GM23338 (cell line): Measurements from ENCODE around the gene EIF5A. TPM values are rescaled to one million over a fixed set of nuclear protein-coding genes. Genes with fewer than 3 reads are reported as not detected.
A peak's percentile ranks its signal among the peaks of the same experiment; 100 is the strongest.

Source experiments
- ATAC-seq: fragments of 200-7000 bp; cut with Tn5 transposase; 3 replicates; pipeline ENCODE4 v1.9.1; 2020
- DNase-seq: peaks from one replicate; pipeline ENCODE4 v3.0.0-alpha.2; 2015; ENCODE audit warnings: low spot score
- H2AFZ ChIP-seq: fragments of 200-600 bp; sonication (generic); 2 replicates; pipeline ENCODE4 v1.8.0; 2016; ENCODE audit warnings: antibody characterized with exemption, mild to moderate bottlenecking, moderate library complexity
- H3F3A ChIP-seq: fragments of 200-600 bp; sonication (generic); replicated peaks from 2 replicates; pipeline ENCODE4 v1.8.0; 2017; ENCODE audit warnings: antibody characterized with exemption, mixed run types, low read depth
- H3K27ac ChIP-seq: fragments of 200-600 bp; sonication (generic); 2 replicates; pipeline ENCODE4 v1.6.1; 2016; ENCODE audit warnings: low read depth
- H3K27me3 ChIP-seq: fragments of 200-600 bp; sonication (generic); 2 replicates; pipeline ENCODE4 v1.8.0; 2016; ENCODE audit warnings: mild to moderate bottlenecking, mixed run types, moderate library complexity; ENCODE audit not compliant: insufficient read depth
- H3K36me3 ChIP-seq: fragments of 200-600 bp; sonication (generic); 2 replicates; pipeline ENCODE4 v1.8.0; 2016; ENCODE audit warnings: mild to moderate bottlenecking; ENCODE audit not compliant: insufficient read depth
- H3K4me1 ChIP-seq: fragments of 200-600 bp; sonication (generic); 2 replicates; pipeline ENCODE4 v1.8.0; 2016; ENCODE audit warnings: mild to moderate bottlenecking, moderate library complexity; ENCODE audit not compliant: insufficient read depth
- H3K4me2 ChIP-seq: fragments of 200-600 bp; sonication (generic); 2 replicates; pipeline ENCODE4 v1.7.1; 2017; ENCODE audit warnings: mixed run types
- H3K4me3 ChIP-seq: fragments of 200-600 bp; sonication (generic); 2 replicates; pipeline ENCODE4 v1.6.1; 2016; ENCODE audit warnings: mixed run types
- H3K79me2 ChIP-seq: fragments of 200-600 bp; sonication (generic); replicated peaks from 2 replicates; pipeline ENCODE4 v1.8.0; 2017; ENCODE audit warnings: mild to moderate bottlenecking; ENCODE audit not compliant: insufficient read depth
- H3K9me2 ChIP-seq: fragments of 200-600 bp; sonication (generic); 2 replicates; pipeline ENCODE4 v1.8.0; 2017; ENCODE audit not compliant: insufficient read depth
- H4K20me1 ChIP-seq: fragments of 200-600 bp; sonication (generic); replicated peaks from 2 replicates; pipeline ENCODE4 v1.8.0; 2017; ENCODE audit warnings: mild to moderate bottlenecking; ENCODE audit not compliant: insufficient read depth
- H3K27ac Mint-ChIP-seq: 2 replicates; pipeline ENCODE4 v1.8.0; 2020; ENCODE audit warnings: inconsistent platforms, mild to moderate bottlenecking, moderate library complexity, mixed read lengths
- H3K27me3 Mint-ChIP-seq: 3 replicates; pipeline ENCODE4 v1.8.0; 2022; ENCODE audit warnings: low read depth, mild to moderate bottlenecking, moderate library complexity, mixed read lengths, inconsistent platforms; ENCODE audit not compliant: insufficient read depth, poor library complexity
- H3K36me3 Mint-ChIP-seq: 3 replicates; pipeline ENCODE4 v1.8.0; 2021; ENCODE audit warnings: low read depth, mild to moderate bottlenecking, inconsistent platforms, moderate library complexity, mixed read lengths
- H3K4me1 Mint-ChIP-seq: 3 replicates; pipeline ENCODE4 v1.8.0; 2020; ENCODE audit warnings: mild to moderate bottlenecking, inconsistent platforms, mixed read lengths
- H3K4me3 Mint-ChIP-seq: 3 replicates; pipeline ENCODE4 v1.8.0; 2021; ENCODE audit warnings: moderate library complexity, mild to moderate bottlenecking, inconsistent platforms, mixed read lengths
- H3K9me3 Mint-ChIP-seq: 3 replicates; pipeline ENCODE4 v1.8.0; 2020; ENCODE audit warnings: moderate library complexity, mild to moderate bottlenecking, inconsistent platforms, mixed read lengths
- CREB1 ChIP-seq: fragments of 250-450 bp; sonication (Bioruptor Pico); IDR thresholded peaks from 2 replicates; pipeline ENCODE4 v1.5.0; 2020; ENCODE audit warnings: low read depth, mild to moderate bottlenecking, moderate library complexity
- EZH2 ChIP-seq: fragments of 200-600 bp; sonication (generic); IDR thresholded peaks from one replicate; pipeline ENCODE4 v1.8.0; 2017; ENCODE audit warnings: antibody characterized with exemption, mild to moderate bottlenecking, low read depth; ENCODE audit not compliant: unreplicated experiment
- EZH2phosphoT487 ChIP-seq: fragments of 200-600 bp; sonication (generic); IDR thresholded peaks from one replicate; pipeline ENCODE4 v1.8.1; 2018; ENCODE audit warnings: antibody characterized with exemption; ENCODE audit not compliant: unreplicated experiment
- JUNB ChIP-seq: IDR thresholded peaks from one replicate; pipeline ENCODE4 v1.6.1; 2016; ENCODE audit warnings: antibody characterized with exemption; ENCODE audit not compliant: unreplicated experiment
- NANOG ChIP-seq: IDR thresholded peaks from 2 replicates; pipeline ENCODE4 v1.6.1; 2016; ENCODE audit warnings: antibody characterized with exemption, borderline replicate concordance
- POLR2AphosphoS5 ChIP-seq: IDR thresholded peaks from 2 replicates; pipeline ENCODE4 v1.6.1; 2016; ENCODE audit warnings: antibody characterized with exemption, low read depth
- STAT1 ChIP-seq: IDR thresholded peaks from one replicate; pipeline ENCODE4 v1.6.1; 2016; ENCODE audit warnings: antibody characterized with exemption; ENCODE audit not compliant: unreplicated experiment
- ZNF114 ChIP-seq: fragments of 250-450 bp; sonication (Bioruptor Pico); IDR thresholded peaks from 2 replicates; pipeline ENCODE4 v1.5.0; 2020; ENCODE audit warnings: mild to moderate bottlenecking, moderate library complexity
- ZNF331 ChIP-seq: fragments of 250-450 bp; sonication (Bioruptor Pico); IDR thresholded peaks from 2 replicates; pipeline ENCODE4 v1.5.0; 2020; ENCODE audit warnings: low read depth, mild to moderate bottlenecking, moderate library complexity
- polyA plus RNA-seq: library from polyadenylated mRNA; unstranded; fragments of >200 nt; fragmentation: Nextera tagmentation; extraction: Ambion mirVana; gene quantifications from 2 replicates; pipeline ENCODE4 v1.2.1, GENCODE V29; 2016
- total RNA-seq: library from RNA; depleted of rRNA; stranded (reverse); fragments of >200 nt; shearing (Covaris generic); gene quantifications from 2 replicates; pipeline ENCODE4 v1.2.3, GENCODE V29; 2014
- TF ChIP-seq, protein P1 (sequence below): IDR thresholded peaks from one replicate; pipeline ENCODE4 v1.6.1; 2018; ENCODE audit warnings: antibody characterized with exemption; ENCODE audit not compliant: unreplicated experiment
- TF ChIP-seq, protein P2 (sequence below), 2 experiments: fragments of 200-600 bp in 1 of 2; sonication (generic) in 1 of 2; conservative IDR thresholded peaks; 2 replicates each; pipeline versions ENCODE4 v1.5.1 to v1.6.1; 2016 to 2017; ENCODE audit warnings: antibody characterized with exemption in 2 of 2, low read depth in 2 of 2, mild to moderate bottlenecking in 2 of 2, moderate library complexity in 1 of 2
- TF ChIP-seq, protein P3 (sequence below): IDR thresholded peaks from 2 replicates; pipeline ENCODE4 v1.6.1; 2016; ENCODE audit warnings: antibody characterized with exemption
- TF ChIP-seq, protein P4 (sequence below): fragments of 250-450 bp; sonication (Bioruptor Pico); IDR thresholded peaks from 2 replicates; pipeline ENCODE4 v1.5.0; 2020; ENCODE audit warnings: mild to moderate bottlenecking, moderate library complexity

The EIF5A gene
- total and polyA plus RNA-seq, 2 experiments from 2014 or later: 833 to 1,562 TPM

DNA sequence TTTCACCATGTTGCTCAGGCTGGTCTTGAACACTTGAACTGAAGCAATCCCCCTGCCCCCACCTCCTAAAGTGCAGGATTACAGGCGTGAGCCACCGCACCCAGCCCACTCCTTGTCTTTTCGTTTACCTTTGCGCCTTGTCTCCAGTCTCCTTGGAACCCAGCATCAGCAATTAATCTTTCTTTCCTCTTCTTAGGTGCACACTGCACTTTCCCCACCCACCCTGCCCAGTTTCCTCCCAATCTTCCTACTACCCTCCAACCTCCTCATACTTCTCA, 43.7 kb upstream of the EIF5A start:
- Histone ChIP-seq H3F3A (peaks cover 22% of the 10 kb centered on the region), H4K20me1 (peaks cover 15% of the 10 kb centered on the region; the same call in 1 of the 2 replicates), H3K4me1 (peaks cover 13% of the 10 kb centered on the region), H3K4me3 (peak overlapping the region; percentile 99), H3K79me2 (peaks cover 24% of the 10 kb centered on the region), H3K27me3 (no peaks in the 10 kb centered on the region), H3K9me2 (no peaks in the 10 kb centered on the region), H3K4me2 (peak overlapping the region; percentile 100), H2AFZ (peak overlapping the region; percentile 100), H3K27ac (peak overlapping the region; percentile 99), H3K36me3 (peaks cover 9% of the 10 kb centered on the region)
- H3K4me3 Mint-ChIP-seq: peak overlapping the region; percentile 91
- H3K4me1 Mint-ChIP-seq: peaks cover 35% of the 10 kb centered on the region
- peaks cover 27% of the 10 kb centered on the region for H3K27me3 Mint-ChIP-seq
- peaks cover 19% of the 10 kb centered on the region for H3K36me3 Mint-ChIP-seq
- DNase-seq (peak; percentile 33), ATAC-seq (no peak)
- TF ChIP-seq, protein P1, sequence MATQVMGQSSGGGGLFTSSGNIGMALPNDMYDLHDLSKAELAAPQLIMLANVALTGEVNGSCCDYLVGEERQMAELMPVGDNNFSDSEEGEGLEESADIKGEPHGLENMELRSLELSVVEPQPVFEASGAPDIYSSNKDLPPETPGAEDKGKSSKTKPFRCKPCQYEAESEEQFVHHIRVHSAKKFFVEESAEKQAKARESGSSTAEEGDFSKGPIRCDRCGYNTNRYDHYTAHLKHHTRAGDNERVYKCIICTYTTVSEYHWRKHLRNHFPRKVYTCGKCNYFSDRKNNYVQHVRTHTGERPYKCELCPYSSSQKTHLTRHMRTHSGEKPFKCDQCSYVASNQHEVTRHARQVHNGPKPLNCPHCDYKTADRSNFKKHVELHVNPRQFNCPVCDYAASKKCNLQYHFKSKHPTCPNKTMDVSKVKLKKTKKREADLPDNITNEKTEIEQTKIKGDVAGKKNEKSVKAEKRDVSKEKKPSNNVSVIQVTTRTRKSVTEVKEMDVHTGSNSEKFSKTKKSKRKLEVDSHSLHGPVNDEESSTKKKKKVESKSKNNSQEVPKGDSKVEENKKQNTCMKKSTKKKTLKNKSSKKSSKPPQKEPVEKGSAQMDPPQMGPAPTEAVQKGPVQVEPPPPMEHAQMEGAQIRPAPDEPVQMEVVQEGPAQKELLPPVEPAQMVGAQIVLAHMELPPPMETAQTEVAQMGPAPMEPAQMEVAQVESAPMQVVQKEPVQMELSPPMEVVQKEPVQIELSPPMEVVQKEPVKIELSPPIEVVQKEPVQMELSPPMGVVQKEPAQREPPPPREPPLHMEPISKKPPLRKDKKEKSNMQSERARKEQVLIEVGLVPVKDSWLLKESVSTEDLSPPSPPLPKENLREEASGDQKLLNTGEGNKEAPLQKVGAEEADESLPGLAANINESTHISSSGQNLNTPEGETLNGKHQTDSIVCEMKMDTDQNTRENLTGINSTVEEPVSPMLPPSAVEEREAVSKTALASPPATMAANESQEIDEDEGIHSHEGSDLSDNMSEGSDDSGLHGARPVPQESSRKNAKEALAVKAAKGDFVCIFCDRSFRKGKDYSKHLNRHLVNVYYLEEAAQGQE: no peak
- TF ChIP-seq STAT1 (no peak), NANOG (no peak), ZNF114 (CRISPR knock-in tag) (no peak), POLR2AphosphoS5 (no peak), EZH2 (no peak), JUNB (no peak), CREB1 (no peak), ZNF331 (CRISPR knock-in tag) (no peak), EZH2phosphoT487 (no peak)
- TF ChIP-seq, protein P2, sequence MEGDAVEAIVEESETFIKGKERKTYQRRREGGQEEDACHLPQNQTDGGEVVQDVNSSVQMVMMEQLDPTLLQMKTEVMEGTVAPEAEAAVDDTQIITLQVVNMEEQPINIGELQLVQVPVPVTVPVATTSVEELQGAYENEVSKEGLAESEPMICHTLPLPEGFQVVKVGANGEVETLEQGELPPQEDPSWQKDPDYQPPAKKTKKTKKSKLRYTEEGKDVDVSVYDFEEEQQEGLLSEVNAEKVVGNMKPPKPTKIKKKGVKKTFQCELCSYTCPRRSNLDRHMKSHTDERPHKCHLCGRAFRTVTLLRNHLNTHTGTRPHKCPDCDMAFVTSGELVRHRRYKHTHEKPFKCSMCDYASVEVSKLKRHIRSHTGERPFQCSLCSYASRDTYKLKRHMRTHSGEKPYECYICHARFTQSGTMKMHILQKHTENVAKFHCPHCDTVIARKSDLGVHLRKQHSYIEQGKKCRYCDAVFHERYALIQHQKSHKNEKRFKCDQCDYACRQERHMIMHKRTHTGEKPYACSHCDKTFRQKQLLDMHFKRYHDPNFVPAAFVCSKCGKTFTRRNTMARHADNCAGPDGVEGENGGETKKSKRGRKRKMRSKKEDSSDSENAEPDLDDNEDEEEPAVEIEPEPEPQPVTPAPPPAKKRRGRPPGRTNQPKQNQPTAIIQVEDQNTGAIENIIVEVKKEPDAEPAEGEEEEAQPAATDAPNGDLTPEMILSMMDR (conservative IDR thresholded peaks at IDR 0.05; ENCODE audit: low read depth in 2 of 2): no peak
- TF ChIP-seq, protein P3, sequence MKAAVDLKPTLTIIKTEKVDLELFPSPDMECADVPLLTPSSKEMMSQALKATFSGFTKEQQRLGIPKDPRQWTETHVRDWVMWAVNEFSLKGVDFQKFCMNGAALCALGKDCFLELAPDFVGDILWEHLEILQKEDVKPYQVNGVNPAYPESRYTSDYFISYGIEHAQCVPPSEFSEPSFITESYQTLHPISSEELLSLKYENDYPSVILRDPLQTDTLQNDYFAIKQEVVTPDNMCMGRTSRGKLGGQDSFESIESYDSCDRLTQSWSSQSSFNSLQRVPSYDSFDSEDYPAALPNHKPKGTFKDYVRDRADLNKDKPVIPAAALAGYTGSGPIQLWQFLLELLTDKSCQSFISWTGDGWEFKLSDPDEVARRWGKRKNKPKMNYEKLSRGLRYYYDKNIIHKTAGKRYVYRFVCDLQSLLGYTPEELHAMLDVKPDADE: no peak
- TF ChIP-seq, protein P4, sequence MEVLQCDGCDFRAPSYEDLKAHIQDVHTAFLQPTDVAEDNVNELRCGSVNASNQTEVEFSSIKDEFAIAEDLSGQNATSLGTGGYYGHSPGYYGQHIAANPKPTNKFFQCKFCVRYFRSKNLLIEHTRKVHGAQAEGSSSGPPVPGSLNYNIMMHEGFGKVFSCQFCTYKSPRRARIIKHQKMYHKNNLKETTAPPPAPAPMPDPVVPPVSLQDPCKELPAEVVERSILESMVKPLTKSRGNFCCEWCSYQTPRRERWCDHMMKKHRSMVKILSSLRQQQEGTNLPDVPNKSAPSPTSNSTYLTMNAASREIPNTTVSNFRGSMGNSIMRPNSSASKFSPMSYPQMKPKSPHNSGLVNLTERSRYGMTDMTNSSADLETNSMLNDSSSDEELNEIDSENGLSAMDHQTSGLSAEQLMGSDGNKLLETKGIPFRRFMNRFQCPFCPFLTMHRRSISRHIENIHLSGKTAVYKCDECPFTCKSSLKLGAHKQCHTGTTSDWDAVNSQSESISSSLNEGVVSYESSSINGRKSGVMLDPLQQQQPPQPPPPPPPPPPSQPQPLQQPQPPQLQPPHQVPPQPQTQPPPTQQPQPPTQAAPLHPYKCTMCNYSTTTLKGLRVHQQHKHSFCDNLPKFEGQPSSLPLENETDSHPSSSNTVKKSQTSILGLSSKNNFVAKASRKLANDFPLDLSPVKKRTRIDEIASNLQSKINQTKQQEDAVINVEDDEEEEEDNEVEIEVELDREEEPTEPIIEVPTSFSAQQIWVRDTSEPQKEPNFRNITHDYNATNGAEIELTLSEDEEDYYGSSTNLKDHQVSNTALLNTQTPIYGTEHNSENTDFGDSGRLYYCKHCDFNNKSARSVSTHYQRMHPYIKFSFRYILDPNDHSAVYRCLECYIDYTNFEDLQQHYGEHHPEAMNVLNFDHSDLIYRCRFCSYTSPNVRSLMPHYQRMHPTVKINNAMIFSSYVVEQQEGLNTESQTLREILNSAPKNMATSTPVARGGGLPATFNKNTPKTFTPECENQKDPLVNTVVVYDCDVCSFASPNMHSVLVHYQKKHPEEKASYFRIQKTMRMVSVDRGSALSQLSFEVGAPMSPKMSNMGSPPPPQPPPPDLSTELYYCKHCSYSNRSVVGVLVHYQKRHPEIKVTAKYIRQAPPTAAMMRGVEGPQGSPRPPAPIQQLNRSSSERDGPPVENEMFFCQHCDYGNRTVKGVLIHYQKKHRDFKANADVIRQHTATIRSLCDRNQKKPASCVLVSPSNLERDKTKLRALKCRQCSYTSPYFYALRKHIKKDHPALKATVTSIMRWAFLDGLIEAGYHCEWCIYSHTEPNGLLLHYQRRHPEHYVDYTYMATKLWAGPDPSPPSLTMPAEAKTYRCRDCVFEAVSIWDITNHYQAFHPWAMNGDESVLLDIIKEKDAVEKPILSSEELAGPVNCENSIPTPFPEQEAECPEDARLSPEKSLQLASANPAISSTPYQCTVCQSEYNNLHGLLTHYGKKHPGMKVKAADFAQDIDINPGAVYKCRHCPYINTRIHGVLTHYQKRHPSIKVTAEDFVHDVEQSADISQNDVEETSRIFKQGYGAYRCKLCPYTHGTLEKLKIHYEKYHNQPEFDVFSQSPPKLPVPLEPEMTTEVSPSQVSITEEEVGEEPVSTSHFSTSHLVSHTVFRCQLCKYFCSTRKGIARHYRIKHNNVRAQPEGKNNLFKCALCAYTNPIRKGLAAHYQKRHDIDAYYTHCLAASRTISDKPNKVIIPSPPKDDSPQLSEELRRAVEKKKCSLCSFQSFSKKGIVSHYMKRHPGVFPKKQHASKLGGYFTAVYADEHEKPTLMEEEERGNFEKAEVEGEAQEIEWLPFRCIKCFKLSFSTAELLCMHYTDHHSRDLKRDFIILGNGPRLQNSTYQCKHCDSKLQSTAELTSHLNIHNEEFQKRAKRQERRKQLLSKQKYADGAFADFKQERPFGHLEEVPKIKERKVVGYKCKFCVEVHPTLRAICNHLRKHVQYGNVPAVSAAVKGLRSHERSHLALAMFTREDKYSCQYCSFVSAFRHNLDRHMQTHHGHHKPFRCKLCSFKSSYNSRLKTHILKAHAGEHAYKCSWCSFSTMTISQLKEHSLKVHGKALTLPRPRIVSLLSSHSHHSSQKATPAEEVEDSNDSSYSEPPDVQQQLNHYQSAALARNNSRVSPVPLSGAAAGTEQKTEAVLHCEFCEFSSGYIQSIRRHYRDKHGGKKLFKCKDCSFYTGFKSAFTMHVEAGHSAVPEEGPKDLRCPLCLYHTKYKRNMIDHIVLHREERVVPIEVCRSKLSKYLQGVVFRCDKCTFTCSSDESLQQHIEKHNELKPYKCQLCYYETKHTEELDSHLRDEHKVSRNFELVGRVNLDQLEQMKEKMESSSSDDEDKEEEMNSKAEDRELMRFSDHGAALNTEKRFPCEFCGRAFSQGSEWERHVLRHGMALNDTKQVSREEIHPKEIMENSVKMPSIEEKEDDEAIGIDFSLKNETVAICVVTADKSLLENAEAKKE (CRISPR knock-in tag): no peak
- H3K9me3 Mint-ChIP-seq: no peaks in the 10 kb centered on the region; the same call in 2 of the 3 replicates
- peak overlapping the region; percentile 97 for H3K27ac Mint-ChIP-seq
